ENCODE data around the gene PMM1.

- TF ChIP-seq CTCF (IDR thresholded peaks at IDR 0.05) (no peak), POLR2A (IDR thresholded peaks at IDR 0.05) (no peak)
These were observed 48.5 kb upstream of the PMM1 start for GRCh38 chr22:41638124-41638523.
